HG02642 (cell line): ENCODE measurements around the gene SFT2D3.

Source experiments
- ATAC-seq: cut with Tn5 transposase; IDR thresholded peaks from one replicate; pipeline ENCODE4 v1.9.1; 2021; ENCODE audit warnings: mild to moderate bottlenecking; ENCODE audit not compliant: unreplicated experiment, poor library complexity

The SFT2D3 gene

GRCh38 chr2:127704641-127705390, 3.5 kb downstream of the SFT2D3 start:
- ATAC-seq = no peak

GRCh38 chr2:127705391-127706065, 4.2 kb downstream of the SFT2D3 start:
- ATAC-seq = no peak

GRCh38 chr2:127706215-127706990, 5.1 kb downstream of the SFT2D3 start:
- ATAC-seq = no peak

GRCh38 chr2:127707890-127708648, 6.8 kb downstream of the SFT2D3 start:
- ATAC-seq = no peak

- ATAC-seq = no peak
These were observed 8.0 kb downstream of the SFT2D3 start for GRCh38 chr2:127709336-127709735.

GRCh38 chr2:127712999-127713398, 11.7 kb downstream of the SFT2D3 start:
- no peak for ATAC-seq

GRCh38 chr2:127713562-127713961, 12.3 kb downstream of the SFT2D3 start:
- ATAC-seq = no peak

- ATAC-seq = no peak
These were observed 14.6 kb downstream of the SFT2D3 start for GRCh38 chr2:127715778-127716449.

- no peak for ATAC-seq
These were observed 17.0 kb downstream of the SFT2D3 start for GRCh38 chr2:127718271-127718670.

GRCh38 chr2:127719301-127720218, 18.3 kb downstream of the SFT2D3 start:
- no peak for ATAC-seq

GRCh38 chr2:127721311-127721977, 20.1 kb downstream of the SFT2D3 start:
- no peak for ATAC-seq

GRCh38 chr2:127721978-127722355, 20.7 kb downstream of the SFT2D3 start:
- no peak for ATAC-seq

GRCh38 chr2:127722807-127723206, 21.5 kb downstream of the SFT2D3 start:
- no peak for ATAC-seq

- ATAC-seq = no peak
These were observed 25.0 kb downstream of the SFT2D3 start for GRCh38 chr2:127726158-127726880.

- no peak for ATAC-seq
These were observed 32.0 kb downstream of the SFT2D3 start for GRCh38 chr2:127733113-127733815.

- no peak for ATAC-seq
These were observed 32.7 kb downstream of the SFT2D3 start for GRCh38 chr2:127733816-127734537.
